Esophagus muscularis mucosa (tissue), 4 donors: ENCODE data around the gene FCER2. TPM values are rescaled to one million over a fixed set of nuclear protein-coding genes. Genes with fewer than 3 reads are reported as not detected.

ENCODE experiments used
- DNase-seq: peaks from one replicate; pipeline ENCODE4 v3.0.0-alpha.2; 2017; ENCODE audit errors: extremely low spot score
- H3K27ac ChIP-seq, 4 donors: fragments of 200-600 bp; sonication (generic); replicated peaks in 1 of 4; 1 replicate in 3 of 4; 2 replicates in 1 of 4; pipeline ENCODE4 v1.5.1; 2016 to 2019; ENCODE audit warnings: mild to moderate bottlenecking in 1 of 4
- H3K27me3 ChIP-seq, 4 donors: fragments of 200-600 bp; sonication (generic); one replicate each; pipeline versions ENCODE4 v1.5.1 to v1.6.0; 2016 to 2019
- H3K36me3 ChIP-seq, 4 donors: fragments of 200-600 bp; sonication (generic); one replicate each; pipeline ENCODE4 v1.5.1; 2016 to 2019
- H3K4me1 ChIP-seq, 4 donors: fragments of 200-600 bp; sonication (generic); one replicate each; pipeline ENCODE4 v1.5.1; 2016 to 2019
- H3K4me3 ChIP-seq, 4 donors: fragments of 200-600 bp; sonication (generic); 1 replicate in 2 of 4; 2 replicates in 2 of 4; pipeline ENCODE4 v1.5.1; 2016 to 2019; ENCODE audit warnings: mild to moderate bottlenecking in 4 of 4, moderate library complexity in 1 of 4
- H3K9me3 ChIP-seq, 4 donors: fragments of 200-600 bp; sonication (generic); 1 replicate in 3 of 4; 2 replicates in 1 of 4; pipeline ENCODE4 v1.5.1; 2016 to 2019
- CTCF ChIP-seq, 3 experiments: fragments of 200-600 bp in 2 of 3; fragments of 450-650 bp in 1 of 3; sonication (generic) in 2 of 3; IDR thresholded peaks; one replicate each; pipeline ENCODE4 v1.5.1; 2017 to 2019; ENCODE audit warnings: antibody characterized with exemption in 3 of 3, mild to moderate bottlenecking in 2 of 3, moderate library complexity in 1 of 3
- EP300 ChIP-seq: sonication (generic); formaldehyde crosslinking; IDR thresholded peaks from one replicate; pipeline ENCODE4 v1.6.1; 2017; ENCODE audit warnings: antibody characterized with exemption
- POLR2A ChIP-seq: fragments of 450-650 bp; IDR thresholded peaks from one replicate; pipeline ENCODE4 v1.6.1; 2017; ENCODE audit warnings: antibody characterized with exemption, moderate library complexity, mild to moderate bottlenecking, low read depth
- POLR2AphosphoS5 ChIP-seq, 2 donors: sonication (generic); formaldehyde crosslinking; IDR thresholded peaks; one replicate each; pipeline ENCODE4 v1.6.1; 2017; ENCODE audit warnings: antibody characterized with exemption in 2 of 2
- WGBS: methylation state at CpG from one replicate; pipeline ENCODE4 v1.1.5; 2018; 5-methylcytosine and 5-hydroxymethylcytosine counted together
- intact Hi-C: fragments of 100-400 bp; cut with DNase I; formaldehyde crosslinking; loops from one replicate; pipeline ENCODE4 v1.15.1; 2023
- total RNA-seq, 4 donors: library from RNA; depleted of rRNA; stranded (reverse); fragments of >200 nt; gene quantifications; one replicate each; pipeline versions ENCODE4 v1.1.0 to v1.2.1, GENCODE V29; 2016

FCER2 gene
- total RNA-seq, 4 donors from 2014 or later: 0.29 TPM; not detected in 3

- no peaks in the 10 kb centered on the region for H3K9me3 ChIP-seq
- H3K27ac ChIP-seq: no peak overlapping the region
- DNase-seq: no peak
- peaks cover 0 to 8% (median 6%) of the 10 kb centered on the region in 4 donors for H3K4me1 ChIP-seq
- TF ChIP-seq POLR2AphosphoS5 (IDR thresholded peaks at IDR 0.05): no peak
- no peak for TF ChIP-seq EP300
- no peak for TF ChIP-seq POLR2A
- no peak for TF ChIP-seq CTCF (IDR thresholded peaks at IDR 0.05)
- peaks cover 0 to 77% (median 2%) of the 10 kb centered on the region in 4 donors for H3K27me3 ChIP-seq
- no peaks in the 10 kb centered on the region for H3K36me3 ChIP-seq
- 82% methylated on average over 11 of the region's 15 CpGs for WGBS
- no peak overlapping the region for H3K4me3 ChIP-seq
- intact Hi-C loops: no loop called here
Observed at GRCh38 chr19:7648265-7649014, 53.5 kb downstream of the FCER2 start.

GRCh38 chr19:7647156-7647555 lies 54.8 kb downstream of the FCER2 start:
- no CpG with 5 or more reads among the region's 26 CpGs for WGBS
- intact Hi-C loops: no loop called here
- Histone ChIP-seq H3K36me3 (no peaks in the 10 kb centered on the region), H3K27me3 (peaks cover 0 to 84% (median 2%) of the 10 kb centered on the region in 4 donors), H3K4me1 (peaks cover 0 to 5% (median 2%) of the 10 kb centered on the region in 4 donors), H3K27ac (no peak overlapping the region), H3K9me3 (no peaks in the 10 kb centered on the region), H3K4me3 (no peak overlapping the region)
- no peak for DNase-seq
- no peak for TF ChIP-seq CTCF (IDR thresholded peaks at IDR 0.05)
- TF ChIP-seq POLR2AphosphoS5 (IDR thresholded peaks at IDR 0.05): no peak
- no peak for TF ChIP-seq POLR2A
- no peak for TF ChIP-seq EP300

- Histone ChIP-seq H3K27me3 (peaks cover 0 to 91% (median 2%) of the 10 kb centered on the region in 4 donors), H3K36me3 (no peaks in the 10 kb centered on the region), H3K27ac (no peak overlapping the region), H3K4me3 (no peak overlapping the region), H3K9me3 (no peaks in the 10 kb centered on the region), H3K4me1 (no peaks in the 10 kb centered on the region)
- 89% methylated on average over 6 of the region's 8 CpGs for WGBS
- no peak for DNase-seq
- TF ChIP-seq POLR2AphosphoS5 (IDR thresholded peaks at IDR 0.05): no peak
- no peak for TF ChIP-seq EP300
- TF ChIP-seq CTCF (IDR thresholded peaks at IDR 0.05): no peak
- TF ChIP-seq POLR2A: no peak
- intact Hi-C loops: no loop called here
Observed at GRCh38 chr19:7646426-7646700, 55.6 kb downstream of the FCER2 start.

- WGBS: 55% methylated on average over 17 of the region's 20 CpGs
- no peak for TF ChIP-seq CTCF (IDR thresholded peaks at IDR 0.05)
- no peak for TF ChIP-seq EP300
- no peak for TF ChIP-seq POLR2AphosphoS5 (IDR thresholded peaks at IDR 0.05)
- no peak for TF ChIP-seq POLR2A
- Histone ChIP-seq H3K9me3 (no peaks in the 10 kb centered on the region), H3K4me3 (no peak overlapping the region), H3K27me3 (peaks cover 0 to 91% (median 2%) of the 10 kb centered on the region in 4 donors), H3K4me1 (no peaks in the 10 kb centered on the region), H3K27ac (no peak overlapping the region), H3K36me3 (no peaks in the 10 kb centered on the region)
- no peak for DNase-seq
- intact Hi-C loops: no loop called here
Observed at GRCh38 chr19:7645656-7646425, 56.1 kb downstream of the FCER2 start.
